Muscle of arm (tissue), 12 donors: ENCODE measurements around the gene USP6NL. TPM values are rescaled to one million over a fixed set of nuclear protein-coding genes. Genes with fewer than 3 reads are reported as not detected.

Source experiments
- DNase-seq: peaks from one replicate; pipeline ENCODE4 v3.0.0-alpha.2; 2013
- polyA plus RNA-seq, 12 donors: library from polyadenylated mRNA; unstranded; fragments of 120-200 nt; gene quantifications; one replicate each; pipeline ENCODE4 v1.2.1, GENCODE V29; 2013; ENCODE audit not compliant: insufficient read length in 12 of 12

Gene USP6NL
- polyA plus RNA-seq, 12 donors, result 8.2 to 17.9 (median 10.1) TPM; not detected in 1

DNA sequence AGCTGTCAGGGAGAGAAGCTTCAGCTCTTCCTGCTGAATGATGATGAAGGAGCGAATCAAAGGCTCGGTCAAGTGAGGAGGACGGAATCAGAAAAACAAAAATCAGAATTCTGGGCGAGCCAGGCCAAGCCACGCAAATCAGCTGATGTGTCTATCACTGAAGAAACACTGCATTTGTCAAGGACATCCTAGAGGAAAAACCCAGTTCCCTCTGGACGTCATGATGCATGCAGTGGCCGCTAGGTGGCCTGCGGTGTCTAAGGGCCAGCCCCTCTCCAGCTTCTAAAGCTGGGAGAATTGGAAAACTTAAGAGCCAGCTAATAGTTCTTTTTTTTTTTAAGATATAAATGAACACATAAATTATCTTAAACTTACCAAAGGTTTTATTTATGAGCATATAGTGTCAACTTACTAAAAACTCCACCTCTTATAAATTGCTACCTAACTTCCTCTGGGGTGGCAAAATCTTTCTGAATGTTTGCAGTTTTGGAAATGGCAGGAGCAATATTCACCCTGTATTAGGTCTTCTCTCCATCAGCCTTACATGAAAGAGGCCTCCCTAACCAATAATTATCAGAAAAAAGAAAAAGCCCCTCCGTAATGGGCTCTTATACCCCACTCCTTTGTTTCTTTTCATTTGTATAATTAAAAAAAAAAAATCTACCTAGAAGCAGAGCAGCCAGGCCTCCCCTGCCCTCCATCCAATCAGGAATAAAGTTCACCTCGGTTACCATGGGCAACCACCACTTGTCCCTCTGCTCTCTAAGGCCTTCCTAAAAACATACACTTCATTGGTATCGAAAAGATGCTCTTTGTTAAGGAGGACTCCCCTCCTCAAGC lies 186.8 kb downstream of the USP6NL start:
- DNase-seq, result peak; percentile 43

DNA sequence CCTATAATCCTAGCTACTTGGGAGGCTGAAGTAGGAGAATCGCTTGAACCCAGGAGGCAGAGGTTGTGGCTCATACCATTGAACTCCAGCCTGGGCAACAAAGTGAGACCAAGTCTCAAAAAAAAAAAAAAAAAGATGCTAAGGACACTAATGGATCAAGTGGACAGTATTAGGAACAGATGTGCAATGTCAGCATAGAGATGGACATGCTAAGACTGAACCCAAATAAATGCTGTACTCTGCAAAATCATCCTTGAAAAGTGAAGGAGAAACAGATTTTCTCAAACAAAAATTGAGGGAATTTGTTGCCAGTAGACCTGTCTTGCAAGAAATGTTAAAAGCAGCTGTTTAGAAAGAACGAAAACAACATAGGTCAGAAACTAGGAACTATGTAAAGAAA lies 194.5 kb downstream of the USP6NL start:
- no peak for DNase-seq

DNA sequence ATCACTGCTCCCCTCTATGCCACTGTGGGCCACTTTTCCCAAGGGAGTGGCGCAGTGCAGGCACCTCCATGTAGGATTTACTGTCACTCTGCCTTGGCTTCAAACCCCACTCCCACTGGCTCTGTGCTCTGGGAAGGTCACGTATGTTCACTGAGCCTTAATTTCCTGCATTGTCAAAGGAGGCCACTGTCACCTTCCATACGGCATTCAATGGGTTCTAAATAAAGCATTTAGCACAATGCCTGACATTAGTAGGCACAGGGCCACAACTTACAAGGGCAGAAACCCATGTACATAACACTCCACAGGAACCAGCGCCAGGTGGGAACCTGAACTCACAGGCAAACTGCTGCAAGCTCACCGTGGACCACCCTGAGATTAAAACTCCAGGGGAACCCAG lies 196.4 kb downstream of the USP6NL start:
- no peak for DNase-seq

DNA sequence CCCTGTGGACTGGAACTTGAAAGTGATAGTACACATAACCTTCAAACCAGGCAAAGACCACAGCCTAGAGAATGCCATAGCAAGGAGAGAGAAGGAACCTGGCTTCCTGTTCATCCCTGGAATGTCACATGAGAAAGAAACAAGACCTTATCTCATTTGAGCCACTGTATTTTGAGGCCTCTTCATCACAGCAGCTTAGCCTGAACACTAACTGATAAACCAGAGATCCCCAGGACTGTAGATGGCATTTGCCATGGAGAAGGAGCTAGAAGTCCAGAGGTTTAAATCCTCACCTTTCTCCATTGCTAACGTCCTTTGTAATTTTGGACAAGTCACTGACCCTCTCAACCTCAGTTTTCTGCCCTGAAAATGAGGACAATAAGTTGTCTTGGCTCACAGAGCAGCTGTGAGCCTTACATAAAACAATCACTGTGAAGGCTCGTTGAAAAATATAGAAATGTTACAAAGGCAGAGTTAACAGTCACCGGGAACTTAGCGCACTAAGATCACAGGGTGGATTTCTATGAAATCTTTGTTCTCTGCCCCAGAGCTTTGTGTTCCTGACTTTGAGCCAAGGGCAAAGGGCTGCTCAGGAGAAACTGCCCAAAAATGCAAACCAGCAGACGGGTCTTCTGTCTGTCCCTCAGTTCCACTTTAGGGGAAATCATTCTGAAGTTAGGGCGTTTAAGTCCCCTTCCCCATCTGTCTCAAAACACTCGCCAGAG lies 197.0 kb downstream of the USP6NL start:
- DNase-seq, result no peak

DNA sequence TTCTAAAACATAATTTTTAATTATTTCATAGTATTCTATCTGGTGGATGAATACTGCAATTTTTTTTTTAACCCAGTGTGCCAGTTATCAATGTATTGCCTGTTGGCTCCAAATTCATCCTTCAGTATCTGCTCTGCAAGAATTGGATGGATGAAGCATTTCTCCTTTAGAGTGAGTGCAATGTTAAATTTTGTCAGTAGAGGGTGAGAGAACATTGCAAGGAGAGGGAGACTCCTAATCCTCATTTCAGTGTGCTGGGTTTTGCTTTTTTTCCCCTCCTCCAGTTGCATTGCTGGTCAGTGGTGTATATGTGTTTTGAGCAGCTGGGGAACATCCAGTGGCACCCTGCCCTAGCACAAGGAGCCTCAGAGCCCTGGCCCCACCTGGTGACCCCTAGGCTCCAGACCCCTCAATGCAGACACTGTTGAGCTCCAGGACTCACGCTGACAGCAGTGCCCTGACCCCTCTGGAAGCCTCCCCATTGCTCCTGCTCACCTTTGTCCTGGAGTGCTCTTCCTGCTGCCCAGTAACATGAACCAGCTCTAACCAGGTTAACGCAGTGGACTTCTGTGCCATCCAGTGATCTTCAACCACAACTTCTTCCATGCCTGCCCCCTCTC lies 199.4 kb downstream of the USP6NL start:
- no peak for DNase-seq

DNA sequence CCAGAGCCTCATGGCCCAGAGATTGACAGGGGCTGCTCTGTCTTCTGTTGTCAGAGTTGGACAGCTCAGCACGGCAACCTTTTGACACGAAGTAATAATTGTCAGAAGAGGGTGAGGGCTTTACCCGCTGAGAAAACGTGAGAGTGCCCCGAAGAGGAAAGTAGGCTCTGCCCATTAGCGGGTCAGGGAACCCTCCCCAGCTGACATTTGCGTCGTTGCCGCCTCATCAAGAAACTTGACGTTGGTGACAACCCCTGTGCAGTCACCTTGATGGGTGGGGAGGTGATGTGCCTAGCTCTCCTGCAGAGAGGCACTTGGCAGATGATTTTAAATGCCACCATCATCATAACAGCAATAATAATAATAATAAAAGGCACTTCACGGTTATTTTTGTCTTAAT lies 202.1 kb downstream of the USP6NL start:
- no peak for DNase-seq

GRCh38 chr10:11407939-11408338 lies 203.5 kb downstream of the USP6NL start:
- no peak for DNase-seq

DNA sequence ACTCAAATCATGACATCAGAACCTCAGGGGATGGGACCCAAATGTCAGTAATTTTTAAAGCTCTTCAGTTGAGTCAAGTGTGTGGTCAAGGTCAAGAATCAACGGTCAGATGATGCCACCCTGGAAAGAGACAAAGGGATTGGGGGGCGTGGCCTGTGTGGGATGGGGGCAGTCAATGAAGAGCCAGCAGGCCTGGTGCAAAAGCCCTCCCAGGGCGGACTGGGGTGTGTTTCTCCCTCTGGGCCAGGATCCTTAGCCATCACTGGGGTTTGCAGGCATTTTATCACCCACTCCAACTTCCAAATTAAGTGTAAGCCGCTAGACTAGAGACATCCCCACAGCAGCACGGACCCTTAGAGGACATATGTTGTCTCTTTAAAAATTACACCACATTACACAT lies 204.7 kb downstream of the USP6NL start:
- no peak for DNase-seq

DNA sequence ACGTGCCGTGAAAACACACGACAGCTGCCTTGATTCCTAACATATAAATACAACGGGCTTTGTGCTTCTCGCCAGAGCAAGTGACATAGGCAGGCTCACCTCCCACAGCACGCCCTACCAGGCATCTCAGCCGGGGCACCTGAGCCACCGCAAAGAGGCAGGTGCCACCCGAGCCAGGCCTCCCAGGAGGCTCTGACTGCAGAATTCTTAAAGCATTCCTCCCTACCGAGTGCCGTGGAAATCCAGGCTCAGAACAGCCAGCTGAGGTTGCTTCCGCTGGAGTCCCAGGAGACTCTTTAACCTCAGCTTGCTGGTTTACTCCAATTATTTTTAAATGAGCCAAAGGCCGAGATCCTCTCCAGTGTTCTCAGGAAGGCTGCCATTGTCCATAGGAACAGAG lies 206.5 kb downstream of the USP6NL start:
- peak; percentile 53 for DNase-seq

Other genes with a start within 250 kb of the USP6NL start
- 10 to 100 TPM in 2 of 12 donors, 1 to 10 TPM in 8, not detected in 2; 4.0 to 10.0 (median 6.8) TPM for gene ECHDC3, start 130.7 kb upstream of the USP6NL start, polyA plus RNA-seq
- gene PROSER2, start 211.7 kb upstream of the USP6NL start, polyA plus RNA-seq, result 10 to 100 TPM in 1 of 12 donors, 1 to 10 TPM in 10, not detected in 1; 2.7 to 13.4 (median 3.7) TPM